HepG2 (cell line): ENCODE data around the gene CELF4. TPM values are rescaled to one million over a fixed set of nuclear protein-coding genes. Genes with fewer than 3 reads are reported as not detected.

Experiments used
- ATAC-seq: fragments of 200-7000 bp; cut with Tn5 transposase; 3 replicates; pipeline ENCODE4 v1.9.1; 2020; ENCODE audit warnings: mild to moderate bottlenecking, moderate library complexity
- BruUV-seq: library from RNA; stranded (reverse); fragments of 400-500 nt; replicated peaks from 2 replicates; lab custom pipeline; 2021; lab: Mats Ljungman, UMichigan
- CTCF ChIA-PET: fragments of 300-600 bp; formaldehyde crosslinking; extraction: SDS; loops from one replicate; lab custom pipeline; 2021; ENCODE audit warnings: low total read pairs, inconsistent platforms, low intra/inter-chr PET ratio; lab: Yijun Ruan, JAX
- POLR2A ChIA-PET: fragments of 350-600 bp; sonication (Branson Sonifier 250); formaldehyde crosslinking; loops from one replicate; lab custom pipeline; 2020; ENCODE audit warnings: antibody characterized with exemption, inconsistent platforms; lab: Yijun Ruan, JAX
- DNase-seq: peaks from one replicate; pipeline ENCODE4 v3.0.0-alpha.2; 2015; ENCODE audit warnings: low spot score
- FAIRE-seq: peaks from 3 replicates; lab custom pipeline; 2011; peaks lifted over from hg19 to GRCh38; lab: Jason Lieb, UNC
- H2AFZ ChIP-seq: one replicate; pipeline ENCODE4 v1.6.1; 2011; ENCODE audit warnings: low read length, inconsistent platforms
- H3K27ac ChIP-seq: fragments of 300-600 bp; 3 replicates; pipeline ENCODE4 v1.8.0; 2011; ENCODE audit warnings: mixed run types, mild to moderate bottlenecking, mixed read lengths, low read length, inconsistent platforms; ENCODE audit not compliant: insufficient read depth; ENCODE audit errors: extremely low read length
- H3K27me3 ChIP-seq, 2 experiments: fragments of 200-600 bp in 1 of 2; 2 replicates in 1 of 2; 3 replicates in 1 of 2; pipeline versions ENCODE4 v1.6.0 to v1.8.0; 2011; ENCODE audit warnings: low read length in 2 of 2, mild to moderate bottlenecking in 2 of 2, moderate library complexity in 2 of 2, inconsistent platforms in 1 of 2; ENCODE audit not compliant: insufficient read depth in 2 of 2, control insufficient read depth in 1 of 2
- H3K36me3 ChIP-seq, 2 experiments: fragments of 200-600 bp in 1 of 2; replicated peaks in 1 of 2; 2 replicates in 1 of 2; 3 replicates in 1 of 2; pipeline versions ENCODE4 v1.5.1 to v1.8.0; 2011; ENCODE audit warnings: low read length in 2 of 2, inconsistent platforms in 1 of 2; ENCODE audit not compliant: insufficient read depth in 2 of 2, control insufficient read depth in 1 of 2
- H3K4me1 ChIP-seq: 2 replicates; pipeline ENCODE4 v1.5.1; 2012; ENCODE audit warnings: low read length, inconsistent platforms; ENCODE audit not compliant: insufficient read depth
- H3K4me2 ChIP-seq: 2 replicates; pipeline ENCODE4 v1.6.0; 2011; ENCODE audit warnings: low read depth, low read length, inconsistent platforms
- H3K4me3 ChIP-seq, 3 experiments: fragments of 200-600 bp in 1 of 3; sonication (generic), shearing (Covaris generic) in 1 of 3; replicated peaks in 1 of 3; 2 replicates each; pipeline ENCODE4 v1.5.1; 2011 to 2016; ENCODE audit warnings: low read length in 3 of 3, inconsistent platforms in 2 of 3, low read depth in 2 of 3, mild to moderate bottlenecking in 2 of 3, control low read depth in 1 of 3, mixed read lengths in 1 of 3; ENCODE audit not compliant: insufficient read depth in 1 of 3
- H3K79me2 ChIP-seq: one replicate; pipeline ENCODE4 v1.6.1; 2011; ENCODE audit warnings: low read length, inconsistent platforms; ENCODE audit not compliant: insufficient read depth
- H3K9ac ChIP-seq: 2 replicates; pipeline ENCODE4 v1.6.0; 2011; ENCODE audit warnings: mild to moderate bottlenecking, low read depth, low read length, inconsistent platforms; ENCODE audit not compliant: insufficient read depth
- H3K9me3 ChIP-seq: 2 replicates; pipeline ENCODE4 v1.5.1; 2012; ENCODE audit warnings: mild to moderate bottlenecking, low read length
- H4K20me1 ChIP-seq: 2 replicates; pipeline ENCODE4 v1.6.0; 2011; ENCODE audit warnings: inconsistent platforms, mild to moderate bottlenecking, low read length, moderate library complexity; ENCODE audit not compliant: insufficient read depth
- ADNP ChIP-seq: sonication (generic); formaldehyde crosslinking; IDR thresholded peaks from 2 replicates; pipeline ENCODE4 v1.4.0; 2020; ENCODE audit warnings: missing genetic modification reagents
- GLMP ChIP-seq: sonication (generic); formaldehyde crosslinking; IDR thresholded peaks from 2 replicates; pipeline ENCODE4 v1.9.0; 2021; ENCODE audit warnings: missing genetic modification reagents, mild to moderate bottlenecking, borderline replicate concordance
- GPBP1L1 ChIP-seq: sonication (generic); formaldehyde crosslinking; IDR thresholded peaks from 2 replicates; pipeline ENCODE4 v1.5.0; 2020; ENCODE audit warnings: mild to moderate bottlenecking, missing genetic modification reagents
- MED8 ChIP-seq: sonication (generic); formaldehyde crosslinking; IDR thresholded peaks from 2 replicates; pipeline ENCODE4 v1.8.1; 2023; ENCODE audit warnings: mild to moderate bottlenecking, missing genetic modification reagents; ENCODE audit not compliant: insufficient replicate concordance
- MIER2 ChIP-seq: IDR thresholded peaks from 2 replicates; pipeline ENCODE4 v1.6.1; 2016; ENCODE audit warnings: missing biosample characterization, missing genetic modification reagents
- SAP130 ChIP-seq: IDR thresholded peaks from 2 replicates; pipeline ENCODE4 v1.6.1; 2016; ENCODE audit warnings: low read depth
- STAT5B ChIP-seq: sonication (generic); formaldehyde crosslinking; IDR thresholded peaks from 2 replicates; pipeline ENCODE4 v1.4.0; 2020; ENCODE audit warnings: missing genetic modification reagents
- ZMAT3 ChIP-seq: sonication (generic); formaldehyde crosslinking; conservative IDR thresholded peaks from 2 replicates; pipeline ENCODE4 v1.7.0; 2021; ENCODE audit warnings: missing genetic modification reagents
- ZNF234 ChIP-seq: sonication (generic); formaldehyde crosslinking; conservative IDR thresholded peaks from 2 replicates; pipeline ENCODE4 v1.5.1; 2020; ENCODE audit warnings: mild to moderate bottlenecking, missing genetic modification reagents
- ZNF329 ChIP-seq: sonication (generic); formaldehyde crosslinking; IDR thresholded peaks from 2 replicates; pipeline ENCODE4 v1.9.0; 2021; ENCODE audit warnings: low read depth, mild to moderate bottlenecking, missing genetic modification reagents
- ZNF567 ChIP-seq: sonication (generic); formaldehyde crosslinking; IDR thresholded peaks from 2 replicates; pipeline ENCODE4 v1.8.1; 2023; ENCODE audit warnings: mild to moderate bottlenecking, missing genetic modification reagents, borderline replicate concordance
- WGBS: methylation state at CpG from one replicate; pipeline ENCODE4 v1.1.6; 2017; ENCODE audit warnings: low lambda C conversion rate; 5-methylcytosine and 5-hydroxymethylcytosine counted together
- in situ Hi-C: cut with HindIII; loops from 2 replicates; pipeline ENCODE4 v1.10.0; 2017; ENCODE audit warnings: low pct_unique_long_range_greater_than_20kb; ENCODE audit not compliant: extremely low pct_ligation_motif_present
- intact Hi-C: fragments of 100-400 bp; cut with micrococcal nuclease; formaldehyde crosslinking; loops from one replicate; pipeline ENCODE4 v1.10.0; 2022; ENCODE audit not compliant: unreplicated experiment
- polyA plus RNA-seq, 8 experiments: library from polyadenylated mRNA; depleted of rRNA in 3 of 8; stranded (reverse) in 7 of 8; unstranded in 1 of 8; fragments of >200 nt; fragmentation: Illumina TruSeq in 4 of 8; extraction: Trizol in 4 of 8; gene quantifications; 2 replicates each; pipeline versions ENCODE4 v1.2.1 to v1.2.3, GENCODE V29; 2011 to 2016; ENCODE audit warnings: low read depth in 4 of 8, missing spikeins in 1 of 8, mixed read lengths in 1 of 8; ENCODE audit not compliant: insufficient read depth in 1 of 8
- total RNA-seq, 5 experiments: library from RNA; depleted of rRNA; stranded (reverse); fragments of >200 nt; fragmentation: Illumina TruSeq; extraction: Trizol; gene quantifications; 2 replicates each; pipeline ENCODE4 v1.2.3, GENCODE V29; 2016; ENCODE audit warnings: low read depth in 1 of 5
- TF ChIP-seq, protein P1 (sequence below): sonication (generic); formaldehyde crosslinking; IDR thresholded peaks from one replicate; pipeline ENCODE4 v1.5.1; 2020; ENCODE audit warnings: mild to moderate bottlenecking, missing genetic modification reagents; ENCODE audit errors: not compliant biosample characterization
- TF ChIP-seq, protein P2 (sequence below): sonication (generic); formaldehyde crosslinking; IDR thresholded peaks from 2 replicates; pipeline ENCODE4 v1.5.0; 2020; ENCODE audit warnings: mild to moderate bottlenecking, missing genetic modification reagents, moderate library complexity

The CELF4 gene
- total and polyA plus RNA-seq, 2 of the 13 experiments (the other 11 are each of a cell fraction or from before 2014, with no cell fraction given) = not detected

DNA sequence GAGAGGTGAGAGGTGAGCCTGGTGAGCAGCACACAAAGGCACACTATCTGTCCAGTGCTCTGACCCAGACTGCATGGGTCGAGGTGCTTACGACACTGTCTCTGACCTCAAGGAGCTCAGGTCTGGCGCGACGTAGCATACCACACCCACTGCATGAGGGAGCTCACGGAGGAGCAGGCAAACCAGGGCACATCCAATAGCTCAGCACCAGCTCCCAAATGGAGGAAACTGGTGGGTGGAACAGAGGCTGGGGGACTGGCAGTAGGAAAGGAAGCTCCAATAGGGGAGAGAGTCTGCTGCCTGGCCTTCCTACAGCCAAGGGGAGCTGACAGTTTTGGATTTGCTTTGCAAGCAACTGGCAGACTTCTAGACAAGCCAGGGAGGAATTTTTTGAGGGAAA, 36.3 kb downstream of the CELF4 start:
- H3K4me1 ChIP-seq = no peaks in the 10 kb centered on the region
- no peak overlapping the region for H2AFZ ChIP-seq
- intact Hi-C loops (no loop called here), in situ Hi-C loops (no loop called here)
- no peaks in the 10 kb centered on the region for H4K20me1 ChIP-seq
- FAIRE-seq (no peak), DNase-seq (no peak), ATAC-seq (no peak)
- no TSS peak for BruUV-seq
- H3K36me3 ChIP-seq = no peaks in the 10 kb centered on the region; a peak in 1 of 5 replicates
- H3K4me2 ChIP-seq = no peak overlapping the region
- no peak overlapping the region for H3K4me3 ChIP-seq
- no peaks in the 10 kb centered on the region for H3K9me3 ChIP-seq
- peaks cover 4 to 75% of the 10 kb centered on the region in 2 experiments for H3K27me3 ChIP-seq
- POLR2A ChIA-PET = no interaction called here
- WGBS = no CpG with 5 or more reads among the region's 6 CpGs
- no peak overlapping the region for H3K9ac ChIP-seq
- CTCF ChIA-PET = no interaction called here
- no peak overlapping the region for H3K27ac ChIP-seq
- no peaks in the 10 kb centered on the region for H3K79me2 ChIP-seq
- TF ChIP-seq, protein P1, sequence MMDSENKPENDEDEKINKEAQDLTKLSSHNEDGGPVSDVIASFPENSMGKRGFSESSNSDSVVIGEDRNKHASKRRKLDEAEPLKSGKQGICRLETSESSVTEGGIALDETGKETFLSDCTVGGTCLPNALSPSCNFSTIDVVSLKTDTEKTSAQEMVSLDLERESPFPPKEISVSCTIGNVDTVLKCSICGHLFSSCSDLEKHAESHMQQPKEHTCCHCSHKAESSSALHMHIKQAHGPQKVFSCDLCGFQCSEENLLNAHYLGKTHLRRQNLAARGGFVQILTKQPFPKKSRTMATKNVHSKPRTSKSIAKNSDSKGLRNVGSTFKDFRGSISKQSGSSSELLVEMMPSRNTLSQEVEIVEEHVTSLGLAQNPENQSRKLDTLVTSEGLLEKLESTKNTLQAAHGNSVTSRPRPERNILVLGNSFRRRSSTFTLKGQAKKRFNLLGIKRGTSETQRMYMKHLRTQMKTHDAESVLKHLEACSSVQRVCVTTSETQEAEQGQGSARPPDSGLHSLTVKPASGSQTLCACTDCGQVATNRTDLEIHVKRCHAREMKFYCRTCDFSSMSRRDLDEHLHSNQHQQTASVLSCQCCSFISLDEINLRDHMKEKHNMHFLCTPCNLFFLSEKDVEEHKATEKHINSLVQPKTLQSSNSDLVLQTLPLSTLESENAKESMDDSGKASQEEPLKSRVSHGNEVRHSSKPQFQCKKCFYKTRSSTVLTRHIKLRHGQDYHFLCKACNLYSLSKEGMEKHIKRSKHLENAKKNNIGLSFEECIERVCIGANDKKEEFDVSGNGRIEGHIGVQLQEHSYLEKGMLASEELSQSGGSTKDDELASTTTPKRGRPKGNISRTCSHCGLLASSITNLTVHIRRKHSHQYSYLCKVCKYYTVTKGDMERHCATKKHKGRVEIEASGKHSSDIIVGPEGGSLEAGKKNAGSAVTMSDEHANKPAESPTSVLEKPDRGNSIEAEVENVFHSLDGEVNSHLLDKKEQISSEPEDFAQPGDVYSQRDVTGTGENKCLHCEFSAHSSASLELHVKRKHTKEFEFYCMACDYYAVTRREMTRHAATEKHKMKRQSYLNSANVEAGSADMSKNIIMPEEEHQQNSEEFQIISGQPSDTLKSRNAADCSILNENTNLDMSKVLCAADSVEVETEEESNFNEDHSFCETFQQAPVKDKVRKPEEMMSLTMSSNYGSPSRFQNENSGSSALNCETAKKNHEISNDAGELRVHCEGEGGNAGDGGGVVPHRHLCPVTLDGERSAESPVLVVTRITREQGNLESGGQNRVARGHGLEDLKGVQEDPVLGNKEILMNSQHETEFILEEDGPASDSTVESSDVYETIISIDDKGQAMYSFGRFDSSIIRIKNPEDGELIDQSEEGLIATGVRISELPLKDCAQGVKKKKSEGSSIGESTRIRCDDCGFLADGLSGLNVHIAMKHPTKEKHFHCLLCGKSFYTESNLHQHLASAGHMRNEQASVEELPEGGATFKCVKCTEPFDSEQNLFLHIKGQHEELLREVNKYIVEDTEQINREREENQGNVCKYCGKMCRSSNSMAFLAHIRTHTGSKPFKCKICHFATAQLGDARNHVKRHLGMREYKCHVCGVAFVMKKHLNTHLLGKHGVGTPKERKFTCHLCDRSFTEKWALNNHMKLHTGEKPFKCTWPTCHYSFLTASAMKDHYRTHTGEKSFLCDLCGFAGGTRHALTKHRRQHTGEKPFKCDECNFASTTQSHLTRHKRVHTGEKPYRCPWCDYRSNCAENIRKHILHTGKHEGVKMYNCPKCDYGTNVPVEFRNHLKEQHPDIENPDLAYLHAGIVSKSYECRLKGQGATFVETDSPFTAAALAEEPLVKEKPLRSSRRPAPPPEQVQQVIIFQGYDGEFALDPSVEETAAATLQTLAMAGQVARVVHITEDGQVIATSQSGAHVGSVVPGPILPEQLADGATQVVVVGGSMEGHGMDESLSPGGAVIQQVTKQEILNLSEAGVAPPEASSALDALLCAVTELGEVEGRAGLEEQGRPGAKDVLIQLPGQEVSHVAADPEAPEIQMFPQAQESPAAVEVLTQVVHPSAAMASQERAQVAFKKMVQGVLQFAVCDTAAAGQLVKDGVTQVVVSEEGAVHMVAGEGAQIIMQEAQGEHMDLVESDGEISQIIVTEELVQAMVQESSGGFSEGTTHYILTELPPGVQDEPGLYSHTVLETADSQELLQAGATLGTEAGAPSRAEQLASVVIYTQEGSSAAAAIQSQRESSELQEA = no peak
- TF ChIP-seq GPBP1L1 (CRISPR knock-in tag) (no peak), STAT5B (no peak), ZNF567 (no peak), ZNF329 (CRISPR knock-in tag) (no peak), MIER2 (CRISPR knock-in tag) (no peak), GLMP (CRISPR knock-in tag) (no peak), ZNF234 (CRISPR knock-in tag) (no peak), ZMAT3 (CRISPR knock-in tag) (no peak), SAP130 (CRISPR knock-in tag) (no peak), MED8 (CRISPR knock-in tag) (no peak), ADNP (no peak)
- TF ChIP-seq, protein P2, sequence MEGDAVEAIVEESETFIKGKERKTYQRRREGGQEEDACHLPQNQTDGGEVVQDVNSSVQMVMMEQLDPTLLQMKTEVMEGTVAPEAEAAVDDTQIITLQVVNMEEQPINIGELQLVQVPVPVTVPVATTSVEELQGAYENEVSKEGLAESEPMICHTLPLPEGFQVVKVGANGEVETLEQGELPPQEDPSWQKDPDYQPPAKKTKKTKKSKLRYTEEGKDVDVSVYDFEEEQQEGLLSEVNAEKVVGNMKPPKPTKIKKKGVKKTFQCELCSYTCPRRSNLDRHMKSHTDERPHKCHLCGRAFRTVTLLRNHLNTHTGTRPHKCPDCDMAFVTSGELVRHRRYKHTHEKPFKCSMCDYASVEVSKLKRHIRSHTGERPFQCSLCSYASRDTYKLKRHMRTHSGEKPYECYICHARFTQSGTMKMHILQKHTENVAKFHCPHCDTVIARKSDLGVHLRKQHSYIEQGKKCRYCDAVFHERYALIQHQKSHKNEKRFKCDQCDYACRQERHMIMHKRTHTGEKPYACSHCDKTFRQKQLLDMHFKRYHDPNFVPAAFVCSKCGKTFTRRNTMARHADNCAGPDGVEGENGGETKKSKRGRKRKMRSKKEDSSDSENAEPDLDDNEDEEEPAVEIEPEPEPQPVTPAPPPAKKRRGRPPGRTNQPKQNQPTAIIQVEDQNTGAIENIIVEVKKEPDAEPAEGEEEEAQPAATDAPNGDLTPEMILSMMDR (CRISPR knock-in tag) = no peak
